ENCODE results near the gene LDHA. TPM values are rescaled to one million over a fixed set of nuclear protein-coding genes. Genes with fewer than 3 reads are reported as not detected.
"Not testable (repeated sequence)": the region's sequence is repeated elsewhere in the genome, so short reads cannot be mapped to it uniquely, and the experiment has no call there.

LDHA gene
- total RNA-seq, 1 donor from 2014 or later: 564 TPM

- peak; percentile 16 for ATAC-seq
Observed at GRCh38 chr11:18394928-18395734, 768 bp downstream of the LDHA start.

GRCh38 chr11:18395735-18396504 is 1.6 kb downstream of the LDHA start:
- peak; percentile 87 for ATAC-seq

- ATAC-seq: no peak
Observed at GRCh38 chr11:18397921-18398320, 3.6 kb downstream of the LDHA start.

GRCh38 chr11:18401077-18401476 is 6.7 kb downstream of the LDHA start:
- ATAC-seq: not testable (repeated sequence)

GRCh38 chr11:18404062-18404461 is 9.7 kb downstream of the LDHA start:
- no peak for ATAC-seq

- peak; percentile 55 for ATAC-seq
Observed at GRCh38 chr11:18407400-18407799, 13.0 kb downstream of the LDHA start.

GRCh38 chr11:18408558-18409291 is 14.4 kb downstream of the LDHA start:
- ATAC-seq: peak; percentile 22

GRCh38 chr11:18416459-18416858 is 22.1 kb downstream of the LDHA start:
- no peak for ATAC-seq

GRCh38 chr11:18419040-18419439 is 24.7 kb downstream of the LDHA start:
- no peak for ATAC-seq

GRCh38 chr11:18420067-18420466 is 25.7 kb downstream of the LDHA start:
- ATAC-seq: no peak

GRCh38 chr11:18427240-18427639 is 32.9 kb downstream of the LDHA start:
- no peak for ATAC-seq

- ATAC-seq: no peak
Observed at GRCh38 chr11:18429332-18429731, 35.0 kb downstream of the LDHA start.

GRCh38 chr11:18438691-18439090 is 44.3 kb downstream of the LDHA start:
- ATAC-seq: no peak

- no peak for ATAC-seq
Observed at GRCh38 chr11:18449251-18449650, 54.9 kb downstream of the LDHA start.

GRCh38 chr11:18452927-18453326 is 58.6 kb downstream of the LDHA start:
- no peak for ATAC-seq

- ATAC-seq: no peak
Observed at GRCh38 chr11:18455686-18456372, 61.5 kb downstream of the LDHA start, which contains the start of gene LDHAL6A. TSS of gene LDHAL6A (plus strand) at chr11:18455856. CDS start at chr11:18456681, 825 bp downstream.

GRCh38 chr11:18457450-18457849 is 63.1 kb downstream of the LDHA start:
- ATAC-seq: peak; percentile 81

Other genes starting within 250 kb of the LDHA start
- gene MRGPRX4, start 221.7 kb upstream of the LDHA start, total RNA-seq: not detected
- gene SAA4, start 157.8 kb upstream of the LDHA start, total RNA-seq: 0.64 TPM
- 19.0 TPM for gene SAA2, start 145.9 kb upstream of the LDHA start, total RNA-seq
- gene SAA1, start 128.3 kb upstream of the LDHA start, total RNA-seq: 56.2 TPM
- 12.3 TPM for gene HPS5, start 72.4 kb upstream of the LDHA start, total RNA-seq
- 33.9 TPM for gene GTF2H1, start 72.0 kb upstream of the LDHA start, total RNA-seq
- gene LDHC, start 17.8 kb downstream of the LDHA start, total RNA-seq: not detected
- not detected for gene LDHAL6A, start 61.3 kb downstream of the LDHA start, total RNA-seq
- gene TSG101, start 132.4 kb downstream of the LDHA start, total RNA-seq: 52.9 TPM
- gene UEVLD, start 194.2 kb downstream of the LDHA start, total RNA-seq: 20.1 TPM
- 2.6 TPM for gene MISFA, start 205.2 kb downstream of the LDHA start, total RNA-seq
- gene SPTY2D1, start 239.8 kb downstream of the LDHA start, total RNA-seq: 14.4 TPM

Measured in esophagus mucosa (tissue), 1 donor.